ENCODE measurements around the gene MAN2A1.
"Not testable (repeated sequence)": the region's sequence is repeated elsewhere in the genome, so short reads cannot be mapped to it uniquely, and the experiment has no call there.

Gene MAN2A1

DNA sequence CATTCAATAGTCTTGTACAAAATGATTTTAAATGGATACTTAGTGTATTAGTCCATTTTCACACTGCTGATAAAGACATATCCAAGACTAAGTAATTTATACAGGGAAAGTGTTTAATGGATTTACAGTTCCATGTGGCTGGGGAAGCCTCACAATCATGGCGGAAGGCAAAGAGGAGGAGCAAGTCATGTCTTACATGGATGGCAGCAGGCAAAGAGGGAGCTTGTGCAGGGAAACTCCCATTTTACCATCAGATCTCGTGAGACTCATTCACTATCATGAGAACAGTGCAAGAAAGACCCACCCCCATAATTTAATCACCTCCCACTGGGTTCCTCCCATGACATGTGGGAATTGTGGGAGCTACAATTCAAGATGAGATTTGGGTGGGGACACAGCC is 203.5 kb downstream of the MAN2A1 start:
- not testable (repeated sequence) for H3K27ac ChIP-seq (ENCODE audit: low read depth, low read length); H3K27me3 ChIP-seq (ENCODE audit: insufficient read depth, low read length); H3K36me3 ChIP-seq (ENCODE audit: insufficient read depth, low read length); H3K4me3 ChIP-seq (ENCODE audit: low read length); H3K4me1 ChIP-seq (ENCODE audit: insufficient read depth, low read length); H3K9ac ChIP-seq (ENCODE audit: low read depth, low read length); H3K9me3 ChIP-seq (ENCODE audit: insufficient read depth, low read depth, low read length)
- 100% methylated on average over 2 of the region's 2 CpGs for WGBS

DNA sequence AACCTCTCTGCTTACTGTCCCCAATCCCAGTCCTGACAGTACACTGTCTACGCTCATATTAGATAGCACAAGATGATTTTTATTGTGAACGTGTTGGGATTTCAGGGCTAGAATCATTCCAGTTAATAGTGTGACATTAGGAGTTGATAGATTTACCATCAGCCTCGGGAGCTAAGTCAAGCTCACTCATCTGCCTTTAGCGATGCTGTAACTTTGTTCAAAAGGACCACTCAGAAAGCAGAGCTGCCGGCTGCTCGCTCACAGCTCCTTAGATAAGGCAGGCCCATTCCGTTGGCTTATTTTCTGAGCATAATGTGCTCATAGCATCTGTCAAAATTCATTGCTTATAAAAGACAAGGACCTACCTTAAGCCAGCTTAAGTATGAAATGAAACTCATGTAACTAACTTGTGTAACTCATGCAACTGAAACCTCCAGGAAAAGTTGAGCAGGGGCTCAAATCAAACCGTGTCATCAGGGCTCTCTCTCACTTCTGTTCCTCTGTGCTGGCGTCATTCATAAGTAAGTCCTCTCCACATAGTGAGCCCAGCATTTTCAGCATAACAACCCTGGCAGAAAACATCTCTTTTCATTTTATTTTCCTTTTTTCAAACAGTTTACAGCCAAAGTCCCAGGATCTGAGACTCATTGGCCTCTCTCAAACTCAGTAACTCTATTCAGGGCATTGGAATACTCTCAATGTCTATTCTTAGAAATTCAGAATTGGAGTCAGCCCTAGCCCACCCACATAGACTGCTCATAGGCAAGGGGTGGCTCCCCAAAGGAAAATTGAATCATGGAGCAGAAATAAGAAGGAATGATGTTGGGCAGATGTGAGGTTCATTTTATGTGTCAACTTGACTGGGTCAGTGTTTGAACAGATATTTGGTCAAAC is 208.8 kb downstream of the MAN2A1 start:
- WGBS, result 94% methylated on average over 9 of the region's 9 CpGs
- Histone ChIP-seq H3K4me1 (ENCODE audit: insufficient read depth, low read length) (no peaks in the 10 kb centered on the region), H3K27me3 (ENCODE audit: insufficient read depth, low read length) (no peaks in the 10 kb centered on the region), H3K27ac (ENCODE audit: low read depth, low read length) (no peak overlapping the region), H3K4me3 (ENCODE audit: low read length) (no peak overlapping the region), H3K9me3 (ENCODE audit: insufficient read depth, low read depth, low read length) (no peaks in the 10 kb centered on the region; the same call in 1 of the 2 replicates), H3K36me3 (ENCODE audit: insufficient read depth, low read length) (no peaks in the 10 kb centered on the region), H3K9ac (ENCODE audit: low read depth, low read length) (no peak overlapping the region)

DNA sequence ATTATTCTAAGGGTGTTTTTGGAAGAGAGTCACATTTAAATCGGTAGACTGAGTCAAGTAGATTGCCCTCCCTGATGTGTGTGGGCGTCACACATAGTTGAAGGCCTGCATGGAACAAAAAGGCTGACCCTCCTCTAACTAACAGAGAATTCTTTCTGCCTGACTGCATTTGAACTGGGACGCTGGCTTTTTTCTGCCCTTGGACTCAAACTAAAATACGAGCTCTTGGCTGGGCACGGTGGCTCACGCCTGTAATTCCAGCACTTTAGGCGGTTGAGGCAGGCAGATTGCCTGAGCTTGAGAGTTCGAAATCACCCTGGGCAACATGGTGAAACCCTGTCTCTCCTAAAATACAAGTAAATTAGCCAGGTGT is 209.4 kb downstream of the MAN2A1 start:
- H3K9me3 ChIP-seq (ENCODE audit: insufficient read depth, low read depth, low read length), result no peaks in the 10 kb centered on the region
- no peaks in the 10 kb centered on the region for H3K27me3 ChIP-seq (ENCODE audit: insufficient read depth, low read length)
- no peaks in the 10 kb centered on the region for H3K36me3 ChIP-seq (ENCODE audit: insufficient read depth, low read length)
- no peak overlapping the region for H3K9ac ChIP-seq (ENCODE audit: low read depth, low read length)
- H3K4me3 ChIP-seq (ENCODE audit: low read length), result no peak overlapping the region
- no peaks in the 10 kb centered on the region for H3K4me1 ChIP-seq (ENCODE audit: insufficient read depth, low read length)
- no peak overlapping the region for H3K27ac ChIP-seq (ENCODE audit: low read depth, low read length)
- 94% methylated on average over 8 of the region's 8 CpGs for WGBS

DNA sequence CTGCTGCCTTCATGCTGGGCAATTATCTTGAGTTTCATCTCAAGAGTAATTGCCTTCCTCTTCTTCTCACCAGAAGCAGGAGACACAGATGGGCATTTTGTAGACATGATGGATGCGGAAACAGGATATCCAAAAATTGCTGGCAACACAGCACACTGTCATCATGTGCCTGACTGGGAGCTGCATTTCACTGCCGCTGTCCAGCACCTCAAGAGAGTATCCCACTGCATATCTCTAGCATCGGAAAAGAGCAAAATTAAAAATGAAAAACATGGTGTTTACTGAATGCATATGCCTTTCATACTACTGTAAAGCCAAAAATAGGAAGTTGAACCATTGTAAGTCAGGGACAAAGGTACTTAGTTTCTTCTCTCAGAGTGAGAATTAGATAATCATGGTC is 210.7 kb downstream of the MAN2A1 start:
- no peaks in the 10 kb centered on the region for H3K9me3 ChIP-seq (ENCODE audit: insufficient read depth, low read depth, low read length)
- no peaks in the 10 kb centered on the region for H3K27me3 ChIP-seq (ENCODE audit: insufficient read depth, low read length)
- H3K36me3 ChIP-seq (ENCODE audit: insufficient read depth, low read length), result no peaks in the 10 kb centered on the region
- H3K4me3 ChIP-seq (ENCODE audit: low read length), result no peak overlapping the region
- no peak overlapping the region for H3K27ac ChIP-seq (ENCODE audit: low read depth, low read length)
- no peaks in the 10 kb centered on the region for H3K4me1 ChIP-seq (ENCODE audit: insufficient read depth, low read length)
- H3K9ac ChIP-seq (ENCODE audit: low read depth, low read length), result no peak overlapping the region
- 95% methylated on average over 3 of the region's 3 CpGs for WGBS

DNA sequence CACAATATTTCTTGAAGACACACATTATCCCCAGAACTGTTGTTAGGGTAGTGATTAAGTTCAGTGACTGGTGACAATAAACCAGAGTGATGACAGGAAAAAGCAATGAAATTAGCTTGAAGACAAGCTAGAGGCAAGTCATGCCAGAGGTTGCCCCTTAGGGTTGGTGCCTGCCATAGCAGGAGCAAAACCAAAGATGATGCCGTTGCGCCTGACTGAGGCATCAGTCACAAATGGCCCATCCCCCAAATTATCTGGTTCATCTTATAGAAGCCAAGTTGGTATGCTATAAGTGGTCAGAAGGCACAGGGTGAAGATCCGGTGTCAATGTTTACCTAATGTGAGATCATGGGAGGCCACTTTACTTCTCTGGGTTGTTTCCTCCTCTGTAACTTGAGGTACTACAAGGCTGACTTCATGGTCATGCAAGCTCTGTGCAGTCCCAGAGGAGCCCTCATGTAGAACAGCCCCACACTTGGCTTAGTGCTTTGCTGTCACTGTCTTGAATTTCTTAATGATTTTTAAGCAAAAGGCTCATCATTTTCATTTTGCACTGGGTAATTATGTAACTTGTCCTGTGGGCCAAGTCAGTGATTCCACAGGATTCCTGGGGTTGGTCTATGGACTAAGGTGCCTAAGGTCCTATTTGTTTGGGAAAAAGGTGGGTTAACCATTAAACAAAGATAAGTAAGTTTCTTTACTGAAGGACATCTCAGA is 211.3 kb downstream of the MAN2A1 start:
- 93% methylated on average over 3 of the region's 3 CpGs for whole genome bisulfite sequencing
- no peak overlapping the region for H3K27ac ChIP-seq (ENCODE audit: low read depth, low read length)

DNA sequence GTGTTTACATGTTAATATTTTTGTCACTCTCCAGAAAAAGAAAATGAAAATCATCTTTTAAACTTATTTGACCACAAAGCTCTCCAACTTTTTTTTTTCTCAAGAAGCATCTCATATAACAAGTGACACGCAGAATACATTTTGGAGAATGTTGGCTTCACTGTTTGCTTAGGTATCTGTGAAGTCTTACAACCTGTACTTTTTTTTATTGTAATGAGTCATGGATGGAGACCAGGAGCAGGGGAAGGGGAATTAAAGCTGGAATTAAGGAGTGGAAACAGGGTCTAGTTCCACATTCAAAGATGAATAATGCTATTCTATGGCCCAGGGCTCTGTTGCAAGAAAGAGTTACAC is 211.9 kb downstream of the MAN2A1 start:
- Histone ChIP-seq H3K9ac (ENCODE audit: low read depth, low read length) (no peak overlapping the region), H3K9me3 (ENCODE audit: insufficient read depth, low read depth, low read length) (no peaks in the 10 kb centered on the region), H3K36me3 (ENCODE audit: insufficient read depth, low read length) (no peaks in the 10 kb centered on the region), H3K27ac (ENCODE audit: low read depth, low read length) (no peak overlapping the region), H3K4me1 (ENCODE audit: insufficient read depth, low read length) (no peaks in the 10 kb centered on the region), H3K4me3 (ENCODE audit: low read length) (no peak overlapping the region), H3K27me3 (ENCODE audit: insufficient read depth, low read length) (no peaks in the 10 kb centered on the region)
- WGBS, result 100% methylated on average over 1 of the region's 1 CpG

More for the DNA sequence above, 211.3 kb downstream of the MAN2A1 start:
- H3K36me3 ChIP-seq (ENCODE audit: insufficient read depth, low read length), result no peaks in the 10 kb centered on the region
- H3K9ac ChIP-seq (ENCODE audit: low read depth, low read length), result no peak overlapping the region
- no peak overlapping the region for H3K4me3 ChIP-seq (ENCODE audit: low read length)
- H3K9me3 ChIP-seq (ENCODE audit: insufficient read depth, low read depth, low read length), result no peaks in the 10 kb centered on the region
- H3K27me3 ChIP-seq (ENCODE audit: insufficient read depth, low read length), result no peaks in the 10 kb centered on the region
- H3K4me1 ChIP-seq (ENCODE audit: insufficient read depth, low read length), result no peaks in the 10 kb centered on the region

DNA sequence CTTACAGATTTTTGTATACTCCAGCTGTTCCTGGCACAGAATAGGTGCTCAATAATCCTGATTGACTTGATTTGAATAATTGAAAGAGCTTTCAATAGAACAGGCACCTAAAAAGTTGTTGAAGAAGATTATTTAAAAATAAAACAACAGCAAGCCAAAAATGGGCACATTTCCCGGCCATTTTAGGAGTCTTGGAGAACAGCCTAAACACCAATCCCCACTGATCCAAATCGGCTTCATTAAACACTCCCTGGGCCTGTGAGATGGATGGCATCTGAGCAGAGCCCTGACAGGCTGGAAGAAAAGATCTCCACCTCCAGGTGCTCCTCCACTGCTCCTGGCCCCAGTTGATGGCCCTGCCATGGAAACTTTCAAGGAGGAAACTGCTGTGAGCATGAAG is 213.3 kb downstream of the MAN2A1 start:
- Histone ChIP-seq H3K9me3 (ENCODE audit: insufficient read depth, low read depth, low read length) (no peaks in the 10 kb centered on the region), H3K27me3 (ENCODE audit: insufficient read depth, low read length) (no peaks in the 10 kb centered on the region), H3K9ac (ENCODE audit: low read depth, low read length) (no peak overlapping the region), H3K27ac (ENCODE audit: low read depth, low read length) (no peak overlapping the region), H3K4me3 (ENCODE audit: low read length) (no peak overlapping the region), H3K4me1 (ENCODE audit: insufficient read depth, low read length) (no peaks in the 10 kb centered on the region), H3K36me3 (ENCODE audit: insufficient read depth, low read length) (no peaks in the 10 kb centered on the region)
- 91% methylated on average over 2 of the region's 2 CpGs for WGBS

DNA sequence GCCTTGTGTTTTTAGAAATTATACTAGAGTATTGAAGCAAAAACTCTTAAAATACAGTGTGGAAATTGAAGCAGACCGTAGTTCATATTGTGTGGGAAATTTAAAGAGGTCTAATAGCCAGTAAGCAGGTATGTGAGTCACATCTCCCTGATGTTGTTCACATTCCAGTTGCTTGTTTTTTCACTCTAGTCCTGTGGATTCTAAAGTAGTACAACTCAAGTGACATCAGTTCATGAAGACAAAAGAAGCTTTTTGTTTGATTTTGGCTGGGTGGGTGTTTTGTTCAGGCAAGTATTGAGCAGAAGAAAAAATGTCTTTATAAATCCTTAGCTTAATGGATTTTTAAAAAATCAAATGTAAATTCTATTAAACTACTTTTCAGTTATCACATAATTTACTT is 216.2 kb downstream of the MAN2A1 start:
- H3K9me3 ChIP-seq (ENCODE audit: insufficient read depth, low read depth, low read length), result no peaks in the 10 kb centered on the region
- whole genome bisulfite sequencing, result 84% methylated on average over 1 of the region's 1 CpG
- H3K27me3 ChIP-seq (ENCODE audit: insufficient read depth, low read length), result no peaks in the 10 kb centered on the region
- H3K4me3 ChIP-seq (ENCODE audit: low read length), result no peak overlapping the region
- H3K27ac ChIP-seq (ENCODE audit: low read depth, low read length), result no peak overlapping the region
- H3K36me3 ChIP-seq (ENCODE audit: insufficient read depth, low read length), result no peaks in the 10 kb centered on the region
- peaks cover 5% of the 10 kb centered on the region for H3K4me1 ChIP-seq (ENCODE audit: insufficient read depth, low read length)
- H3K9ac ChIP-seq (ENCODE audit: low read depth, low read length), result no peak overlapping the region

DNA sequence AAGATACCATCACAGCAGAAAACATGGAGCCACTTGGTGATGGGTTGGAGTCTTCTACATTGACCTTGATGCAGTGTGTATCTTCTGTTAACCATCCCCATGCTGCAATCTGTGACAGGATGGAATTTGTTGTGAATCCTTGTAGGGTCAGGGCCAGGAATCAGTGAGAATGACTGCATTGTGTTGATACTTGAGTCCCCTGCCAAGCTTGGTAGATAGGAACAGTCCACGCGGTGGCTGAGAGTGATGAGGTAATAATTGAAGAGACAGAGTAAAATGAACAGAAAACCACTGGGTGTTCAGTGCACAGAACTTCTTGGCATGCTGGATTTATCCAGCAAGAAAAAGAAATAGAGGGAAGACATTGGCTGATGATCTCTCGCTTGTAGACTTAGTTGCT is 217.5 kb downstream of the MAN2A1 start:
- H3K4me3 ChIP-seq (ENCODE audit: low read length), result no peak overlapping the region
- H3K9me3 ChIP-seq (ENCODE audit: insufficient read depth, low read depth, low read length), result no peaks in the 10 kb centered on the region
- no peaks in the 10 kb centered on the region for H3K36me3 ChIP-seq (ENCODE audit: insufficient read depth, low read length)
- peaks cover 6% of the 10 kb centered on the region for H3K4me1 ChIP-seq (ENCODE audit: insufficient read depth, low read length)
- H3K27me3 ChIP-seq (ENCODE audit: insufficient read depth, low read length), result no peaks in the 10 kb centered on the region
- no peak overlapping the region for H3K27ac ChIP-seq (ENCODE audit: low read depth, low read length)
- no peak overlapping the region for H3K9ac ChIP-seq (ENCODE audit: low read depth, low read length)
- WGBS, result 93% methylated on average over 3 of the region's 3 CpGs

DNA sequence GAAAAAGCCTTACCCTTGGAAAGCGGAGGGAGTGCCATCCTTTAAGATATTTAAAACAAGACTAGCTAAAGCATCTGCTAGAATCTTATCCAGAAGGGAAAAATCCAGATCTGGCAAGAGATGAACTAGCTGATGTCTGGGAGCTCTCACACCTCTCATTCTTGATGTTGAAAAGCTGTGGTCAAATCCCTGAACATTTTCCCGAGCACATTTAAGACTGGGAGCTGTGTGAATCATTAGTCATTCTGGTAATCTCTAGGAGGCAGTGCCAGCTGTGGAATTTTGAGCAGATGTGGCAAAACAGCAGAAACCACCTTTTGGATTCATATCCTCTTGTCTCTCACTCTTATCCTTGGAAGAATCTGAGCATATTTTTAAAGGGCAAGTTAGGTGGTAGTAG is 218.0 kb downstream of the MAN2A1 start:
- no peak overlapping the region for H3K27ac ChIP-seq (ENCODE audit: low read depth, low read length)
- no peaks in the 10 kb centered on the region for H3K27me3 ChIP-seq (ENCODE audit: insufficient read depth, low read length)
- no peak overlapping the region for H3K9ac ChIP-seq (ENCODE audit: low read depth, low read length)
- H3K9me3 ChIP-seq (ENCODE audit: insufficient read depth, low read depth, low read length), result no peaks in the 10 kb centered on the region
- no peaks in the 10 kb centered on the region for H3K36me3 ChIP-seq (ENCODE audit: insufficient read depth, low read length)
- whole genome bisulfite sequencing, result 97% methylated on average over 2 of the region's 2 CpGs
- no peak overlapping the region for H3K4me3 ChIP-seq (ENCODE audit: low read length)
- H3K4me1 ChIP-seq (ENCODE audit: insufficient read depth, low read length), result peaks cover 6% of the 10 kb centered on the region

DNA sequence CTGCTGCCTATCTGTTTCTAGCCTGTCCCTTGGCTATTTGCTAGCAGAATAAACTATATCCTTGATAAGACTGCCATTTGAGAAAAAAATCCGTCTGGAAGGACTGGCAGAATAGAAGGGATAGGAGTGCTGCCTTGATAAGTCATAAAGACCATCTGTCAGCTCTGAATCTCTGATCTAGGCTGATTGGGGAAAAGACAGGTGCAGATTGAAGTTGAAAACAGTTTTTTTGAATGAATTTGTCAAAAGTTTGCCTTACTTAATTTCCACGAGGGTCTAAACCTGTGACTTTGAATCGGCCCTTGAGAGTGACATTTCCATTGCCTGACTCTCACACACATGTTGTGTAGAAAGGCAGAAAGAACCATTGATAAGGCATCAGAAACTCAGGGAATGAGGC is 218.6 kb downstream of the MAN2A1 start:
- H3K9me3 ChIP-seq (ENCODE audit: insufficient read depth, low read depth, low read length), result no peaks in the 10 kb centered on the region
- no peaks in the 10 kb centered on the region for H3K36me3 ChIP-seq (ENCODE audit: insufficient read depth, low read length)
- H3K9ac ChIP-seq (ENCODE audit: low read depth, low read length), result no peak overlapping the region
- peaks cover 6% of the 10 kb centered on the region for H3K4me1 ChIP-seq (ENCODE audit: insufficient read depth, low read length)
- no peaks in the 10 kb centered on the region for H3K27me3 ChIP-seq (ENCODE audit: insufficient read depth, low read length)
- H3K4me3 ChIP-seq (ENCODE audit: low read length), result no peak overlapping the region
- 90% methylated on average over 3 of the region's 3 CpGs for WGBS
- H3K27ac ChIP-seq (ENCODE audit: low read depth, low read length), result no peak overlapping the region
